ENCODE results near the gene TRAK1.

DNA sequence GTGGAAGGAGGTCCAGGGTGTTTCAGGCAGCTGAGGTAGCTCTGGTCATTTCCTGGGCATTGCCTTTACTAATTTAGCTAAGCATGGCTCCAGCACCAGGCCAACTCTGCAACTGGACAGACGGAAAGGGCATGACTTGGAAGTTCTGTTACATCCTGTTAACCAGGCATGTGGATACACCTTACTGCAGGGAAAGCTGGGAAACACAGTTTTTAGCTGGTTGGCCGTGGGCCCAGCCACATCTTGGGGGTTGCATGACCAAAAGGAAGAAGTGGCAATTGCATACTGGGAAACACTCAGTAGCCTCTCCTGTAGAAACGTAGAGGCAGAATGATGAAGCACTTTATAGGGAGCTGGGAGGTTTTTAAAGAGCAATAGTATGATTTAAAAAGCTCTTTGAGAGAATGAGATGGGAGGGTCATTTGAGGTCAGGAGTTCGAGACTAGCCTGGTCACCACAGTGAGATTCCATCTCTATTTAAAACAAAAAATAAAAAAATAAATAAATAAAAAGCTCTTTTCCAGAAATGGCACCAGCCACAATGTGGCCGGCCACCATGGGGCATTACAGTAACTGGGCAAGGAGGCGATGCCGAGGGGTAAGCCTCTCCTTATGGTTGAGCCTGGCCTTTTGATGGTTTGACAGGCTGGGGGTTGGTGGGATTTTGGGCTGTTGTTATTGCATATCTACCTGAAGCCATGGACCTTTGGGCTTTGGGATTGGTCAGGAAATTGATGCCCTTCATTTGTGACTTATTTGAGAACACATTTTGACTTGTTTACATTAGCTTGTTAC is 28.6 kb downstream of the TRAK1 start:
- TF ChIP-seq POLR2AphosphoS5 (IDR thresholded peaks at IDR 0.05; ENCODE audit: borderline replicate concordance, low read depth, low read length) (no peak), EZH2 (IDR thresholded peaks at IDR 0.05) (no peak)
